DMS 273 (cell line): Measurements from ENCODE around the gene EVC.
"Not testable (repeated sequence)": the region's sequence is repeated elsewhere in the genome, so short reads cannot be mapped to it uniquely, and the experiment has no call there.

ENCODE experiments used
- DNase-seq: peaks from one replicate; lab custom pipeline; 2025; ENCODE audit not compliant: unreplicated experiment; lab: John Stamatoyannopoulos, UW

The EVC gene

DNA sequence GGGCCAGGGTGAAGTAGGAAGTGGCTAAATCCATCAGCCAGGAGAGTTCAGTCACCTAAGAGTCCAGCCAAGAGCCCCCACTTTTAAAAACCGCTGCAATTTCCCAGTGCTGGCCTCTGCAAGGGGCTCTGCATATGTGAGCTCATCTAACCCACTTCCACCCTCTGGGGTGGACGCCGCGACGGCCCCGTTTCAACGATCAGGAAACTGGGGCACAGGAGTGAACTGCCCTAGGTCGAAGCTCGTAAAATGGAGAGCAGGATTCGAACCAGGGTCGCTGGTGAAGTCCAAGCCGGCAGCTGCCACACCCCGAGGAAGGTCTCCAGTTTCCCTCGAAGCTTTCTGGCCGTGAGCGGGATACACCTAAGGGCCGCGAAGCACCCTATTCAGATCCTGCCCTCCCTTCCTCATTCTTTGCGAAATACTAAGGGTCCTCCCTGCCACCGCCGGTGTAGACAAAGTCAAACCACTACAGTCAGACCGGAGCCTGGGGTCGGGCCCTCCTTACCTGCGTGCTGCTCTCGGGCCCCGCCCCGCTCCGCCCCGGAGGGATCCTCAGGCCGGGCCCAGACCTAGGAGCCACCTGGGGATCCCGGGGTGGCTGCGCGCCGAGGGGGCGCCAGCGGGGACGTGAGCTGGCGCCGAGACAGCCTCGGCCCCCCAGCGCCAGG is 3.1 kb upstream of the EVC start:
- DNase-seq = peak; percentile 56

- DNase-seq = peak; percentile 73
Measured at GRCh38 chr4:5708449-5709206, 2.4 kb upstream of the EVC start, which contains the start of gene EVC2. TSS of gene EVC2 (minus strand) at chr4:5708559. CDS start at chr4:5708513, 46 bp downstream.

- peak; percentile 53 for DNase-seq
Measured at GRCh38 chr4:5709207-5709575, 1.8 kb upstream of the EVC start.

GRCh38 chr4:5710065-5710960 is 688 bp upstream of the EVC start:
- DNase-seq = peak; percentile 42

DNA sequence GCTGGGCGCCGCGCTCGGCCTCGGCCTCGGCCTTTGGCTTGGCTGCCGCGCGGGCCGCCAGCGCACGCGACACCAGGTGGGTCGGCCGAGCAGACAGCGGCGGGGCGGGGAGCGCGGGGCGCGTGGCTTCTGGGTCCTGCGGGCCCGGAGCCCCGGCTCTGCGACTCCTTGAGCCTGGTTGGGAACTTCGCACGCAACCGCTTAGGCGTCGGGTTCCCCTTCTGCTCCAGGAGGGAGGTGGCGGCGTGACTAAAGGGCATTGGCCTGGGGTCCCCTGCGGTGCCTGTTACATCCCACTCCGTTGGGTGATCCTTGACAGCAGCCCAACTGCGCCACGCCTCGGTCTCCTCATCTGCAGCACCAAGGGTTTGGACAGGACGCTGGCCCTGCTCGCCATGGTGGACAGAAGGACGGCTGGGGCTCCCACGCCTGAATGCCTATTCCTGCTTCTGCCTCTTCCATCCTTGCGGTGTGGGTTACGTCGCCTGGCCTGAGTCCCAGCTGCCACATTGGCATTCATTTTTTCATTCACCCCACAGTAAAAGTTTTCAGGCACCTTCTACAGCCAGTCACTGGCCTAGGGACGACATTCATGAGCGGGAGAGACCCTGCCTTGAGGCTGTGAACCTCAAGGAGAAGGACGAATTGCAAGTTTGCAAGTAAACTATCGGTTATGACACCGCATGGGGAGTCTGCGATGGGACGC is 631 bp downstream of the EVC start:
- DNase-seq = peak; percentile 76

DNA sequence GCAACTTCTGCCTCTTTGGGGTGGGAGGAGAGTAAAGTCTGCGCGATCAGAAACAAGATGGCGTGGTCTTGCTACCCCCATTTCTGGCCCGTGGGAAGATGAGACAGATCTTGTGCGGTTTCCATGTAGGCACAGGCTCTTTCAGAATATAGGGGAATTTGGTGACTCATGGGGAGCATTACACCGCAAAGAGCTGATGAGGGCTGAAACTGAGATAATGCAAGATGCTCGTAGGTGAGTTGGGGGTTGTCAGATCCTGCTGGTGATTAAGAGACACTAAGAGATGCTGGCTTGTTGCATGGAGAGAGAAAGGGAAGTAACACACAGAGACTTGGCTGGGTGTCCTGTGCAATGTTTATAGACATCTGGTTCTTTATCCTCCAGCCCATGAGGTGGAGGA is 1.5 kb downstream of the EVC start:
- DNase-seq = peak; percentile 20

DNA sequence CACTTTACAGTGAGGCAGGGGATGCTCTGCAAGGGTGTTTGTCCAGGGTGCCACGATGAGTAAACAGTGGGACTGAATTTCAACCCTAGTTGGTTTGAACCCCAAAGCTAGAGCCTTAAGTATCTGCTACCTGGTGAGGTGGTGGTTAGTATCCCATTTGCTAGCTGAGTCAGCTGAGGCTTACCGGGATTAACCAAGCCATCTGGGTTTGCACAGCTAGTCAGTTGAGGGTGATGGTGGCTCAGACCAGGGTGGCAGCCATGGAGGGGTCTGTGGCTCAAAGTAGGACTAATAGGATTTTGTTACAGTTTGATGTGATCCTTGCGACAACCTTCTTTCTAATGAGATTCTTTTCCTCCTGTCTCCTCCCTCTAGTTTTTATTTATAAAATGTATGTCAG is 1.9 kb downstream of the EVC start:
- no peak for DNase-seq

DNA sequence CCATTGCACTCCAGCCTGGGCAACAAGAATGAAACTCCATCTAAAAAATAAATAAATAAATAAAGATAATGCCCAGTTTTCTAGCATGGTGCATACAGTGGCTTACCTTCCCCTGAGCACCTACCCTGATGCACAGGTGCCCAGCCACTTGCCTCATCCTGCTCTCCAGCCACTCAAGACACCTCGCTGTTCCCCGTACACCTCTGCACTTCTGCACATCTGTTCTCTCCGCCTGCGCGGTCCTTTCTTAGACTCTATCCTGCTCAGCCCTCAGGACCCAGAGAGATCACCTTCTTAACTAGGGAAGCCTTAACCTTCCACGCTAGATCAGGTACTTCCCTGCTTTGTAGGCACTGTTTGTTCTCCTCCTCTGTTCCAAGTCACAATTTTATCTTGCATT is 2.9 kb downstream of the EVC start:
- no peak for DNase-seq

DNA sequence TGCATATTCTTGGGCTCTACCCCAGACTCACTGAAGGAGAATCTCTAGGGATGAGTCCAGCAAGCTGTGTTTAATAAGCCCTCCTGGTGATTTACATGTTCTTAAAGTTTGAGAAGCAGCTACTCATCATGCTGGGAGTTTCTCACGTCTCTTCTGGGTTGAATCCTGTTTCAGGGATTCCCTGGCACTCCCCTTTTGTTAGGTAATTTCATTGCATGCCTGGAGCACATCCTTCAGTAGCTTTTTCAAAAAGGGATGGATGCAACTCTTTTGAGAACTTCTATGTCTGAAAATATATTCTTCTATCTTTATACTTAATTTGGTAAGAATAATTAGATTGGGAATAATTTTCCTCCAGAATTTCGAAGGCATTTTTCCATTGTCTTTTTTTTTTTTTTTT is 4.4 kb downstream of the EVC start:
- DNase-seq = no peak

DNA sequence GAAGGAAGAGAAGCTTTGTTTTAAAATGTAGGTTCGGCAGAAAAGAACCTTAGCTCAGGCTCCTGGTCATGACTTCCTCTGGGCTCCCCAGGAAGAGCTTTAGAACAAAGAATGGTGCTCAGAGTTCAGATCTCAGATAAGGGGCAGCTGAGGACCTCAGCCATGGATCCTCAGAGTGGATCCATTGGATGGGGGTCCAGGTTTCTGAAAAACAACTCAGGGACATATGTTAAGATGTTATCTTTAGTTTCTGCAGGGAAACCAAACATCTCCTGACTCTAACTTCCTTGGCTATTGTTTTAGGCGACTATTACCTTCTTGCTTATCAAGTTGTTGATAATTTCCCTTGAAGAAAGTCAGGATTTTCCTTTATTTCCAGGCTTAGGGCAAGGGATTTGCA is 5.4 kb downstream of the EVC start:
- DNase-seq = no peak

DNA sequence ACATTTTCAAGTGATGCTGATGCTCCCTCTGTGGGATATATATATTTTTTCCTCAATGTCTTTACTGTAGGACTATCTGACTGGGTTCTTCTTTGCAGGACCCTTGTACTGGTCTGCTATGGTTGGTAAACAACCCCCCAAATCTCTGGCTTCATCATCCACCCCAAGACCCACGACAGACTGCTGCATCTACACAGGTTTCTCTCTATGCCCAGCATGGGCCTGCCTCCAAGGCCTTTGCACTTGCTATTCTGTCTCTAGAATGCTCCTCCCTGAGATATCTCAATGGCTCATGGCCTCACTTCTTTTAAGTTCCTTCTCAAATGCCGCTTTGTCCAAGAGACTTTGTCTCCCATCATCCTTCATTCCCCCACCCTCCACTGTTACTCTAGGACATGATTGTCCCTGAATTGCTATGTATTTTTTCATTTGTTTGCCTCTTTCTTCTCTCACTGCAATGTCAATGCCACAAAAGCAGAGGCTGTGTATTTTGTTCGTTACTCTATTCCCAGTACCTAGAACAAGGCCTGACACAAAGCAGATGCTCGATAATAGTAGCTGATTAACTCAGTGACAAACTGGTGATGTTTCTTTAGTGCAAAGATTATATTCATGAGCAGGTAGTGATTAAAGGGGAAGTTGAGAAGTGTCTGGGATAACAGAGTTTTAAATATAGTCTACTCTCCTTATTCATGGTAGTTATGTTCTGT is 6.6 kb downstream of the EVC start:
- DNase-seq = no peak

DNA sequence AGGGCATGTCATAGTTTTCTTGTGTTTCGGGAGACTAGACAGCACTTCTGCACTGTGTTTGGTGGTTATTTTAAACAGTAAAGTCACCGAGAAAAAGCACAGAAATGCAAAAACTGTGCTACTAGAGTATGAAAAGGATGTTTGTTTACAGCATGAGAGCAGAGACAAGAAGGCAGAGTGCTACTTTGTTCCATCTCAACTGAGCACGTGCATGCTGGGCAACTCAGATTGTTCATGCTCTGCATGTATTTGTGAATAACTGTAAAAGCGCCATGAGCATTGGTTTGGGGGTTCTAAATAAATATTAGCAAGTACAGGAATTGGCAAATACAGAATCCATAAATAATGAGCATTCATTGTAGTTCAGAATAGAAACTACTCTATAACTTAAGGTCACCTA is 7.4 kb downstream of the EVC start:
- no peak for DNase-seq

- no peak for DNase-seq
Measured at GRCh38 chr4:5719350-5720055, 8.5 kb downstream of the EVC start.

- DNase-seq = no peak
Measured at GRCh38 chr4:5720157-5720850, 9.3 kb downstream of the EVC start.

GRCh38 chr4:5720980-5721379 is 10.0 kb downstream of the EVC start:
- DNase-seq = no peak

DNA sequence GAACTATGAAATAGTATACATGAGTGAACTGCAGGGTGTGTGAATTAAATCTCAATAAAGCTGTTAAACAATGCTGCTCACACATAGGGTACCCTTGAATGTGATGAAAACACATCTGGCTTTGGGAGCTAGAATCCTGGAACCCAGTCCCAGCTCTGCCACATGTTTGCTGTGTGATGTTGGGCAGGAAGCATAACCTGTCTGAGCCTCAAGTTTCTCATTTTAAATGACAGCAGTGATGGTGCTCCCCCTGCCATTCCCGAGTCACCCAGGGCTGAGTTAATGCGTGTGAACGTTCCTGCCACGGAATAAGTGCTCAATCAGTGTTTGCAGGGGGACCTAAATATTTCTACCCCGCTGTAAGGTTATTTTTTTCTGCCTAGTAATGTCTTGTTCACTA is 10.9 kb downstream of the EVC start:
- no peak for DNase-seq

DNA sequence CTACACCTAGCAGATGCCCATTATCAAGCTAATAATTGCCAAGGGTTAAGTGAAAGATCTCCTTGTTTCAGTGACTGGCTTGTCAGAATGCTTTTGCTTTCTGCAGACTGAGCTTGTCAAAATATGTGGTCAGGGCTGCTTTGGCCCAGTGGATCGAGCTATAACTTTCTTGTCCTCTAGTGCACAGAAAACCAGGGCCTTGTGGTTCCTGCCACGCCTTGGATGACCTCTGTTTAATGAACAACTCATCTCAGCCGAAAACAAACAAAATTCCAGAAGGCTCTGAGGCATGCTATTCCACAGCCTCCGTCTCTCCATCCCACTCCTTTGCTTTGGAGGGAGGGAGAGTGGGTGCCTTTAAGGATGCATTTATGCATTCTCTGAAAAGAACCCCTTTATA is 11.3 kb downstream of the EVC start:
- no peak for DNase-seq

GRCh38 chr4:5724377-5724776 is 13.4 kb downstream of the EVC start:
- no peak for DNase-seq

DNA sequence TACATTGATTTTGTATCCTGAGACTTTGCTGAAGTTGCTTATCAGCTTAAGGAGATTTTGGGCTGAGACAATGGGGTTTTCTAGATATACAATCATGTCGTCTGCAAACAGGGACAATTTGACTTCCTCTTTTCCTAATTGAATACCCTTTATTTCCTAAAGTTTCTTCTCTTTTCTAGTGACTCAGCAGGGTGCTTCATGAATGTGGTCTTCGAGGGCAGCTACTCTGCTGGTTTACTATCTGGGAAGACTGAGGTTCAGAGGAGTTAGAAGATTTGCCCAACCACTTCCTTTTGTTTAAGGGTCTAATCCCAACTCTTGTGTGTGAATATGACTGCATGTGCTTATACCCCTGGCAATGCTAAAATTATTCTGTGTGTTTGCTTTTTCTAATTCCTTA is 17.4 kb downstream of the EVC start:
- not testable (repeated sequence) for DNase-seq
